ENCODE measurements around the gene KLHL29. TPM values are rescaled to one million over a fixed set of nuclear protein-coding genes. Genes with fewer than 3 reads are reported as not detected.

KLHL29 gene
- total RNA-seq, 3 donors from 2014 or later (not counting 1 experiment from before 2014, with no cell fraction given): 0.24 to 0.43 (median 0.33) TPM

DNA sequence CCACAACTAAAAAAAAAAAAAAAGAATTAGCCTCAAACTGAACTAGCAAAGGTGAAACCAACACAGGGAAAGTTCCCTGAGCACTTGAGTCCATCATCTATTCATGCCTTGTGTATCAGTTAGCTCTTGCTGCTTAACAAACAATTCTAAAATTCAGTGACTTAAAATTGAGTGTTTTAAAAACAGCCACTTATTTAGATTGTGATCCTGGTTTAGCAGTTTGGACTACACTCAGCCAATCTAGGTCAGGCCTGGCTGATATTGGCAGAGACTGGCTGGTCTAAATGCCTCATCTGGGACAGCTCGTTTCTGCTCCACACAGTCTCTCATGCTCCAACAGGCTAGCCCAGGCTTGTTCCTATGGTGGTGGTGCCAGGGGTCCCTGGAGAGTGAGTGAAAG, 294.1 kb downstream of the KLHL29 start:
- ATAC-seq: no peak
- H3K4me3 Mint-ChIP-seq: no peak overlapping the region
- peaks cover 0 to 4% of the 10 kb centered on the region in 2 donors for H3K4me1 Mint-ChIP-seq
- no peaks in the 10 kb centered on the region for H3K36me3 Mint-ChIP-seq
- no peak for DNase-seq
- Histone ChIP-seq H3K9me3 (ENCODE audit: control insufficient read depth, insufficient read depth, low read length) (no peaks in the 10 kb centered on the region), H3K4me1 (ENCODE audit: control insufficient read depth, insufficient read depth, low read length) (no peaks in the 10 kb centered on the region), H3K36me3 (ENCODE audit: control insufficient read depth, insufficient read depth, low read length) (no peaks in the 10 kb centered on the region), H3K27me3 (ENCODE audit: control insufficient read depth, insufficient read depth, low read length) (no peaks in the 10 kb centered on the region), H3K4me3 (ENCODE audit: low read length) (no peak overlapping the region), H3K27ac (ENCODE audit: low read length) (no peak overlapping the region)
- TF ChIP-seq, protein P1, sequence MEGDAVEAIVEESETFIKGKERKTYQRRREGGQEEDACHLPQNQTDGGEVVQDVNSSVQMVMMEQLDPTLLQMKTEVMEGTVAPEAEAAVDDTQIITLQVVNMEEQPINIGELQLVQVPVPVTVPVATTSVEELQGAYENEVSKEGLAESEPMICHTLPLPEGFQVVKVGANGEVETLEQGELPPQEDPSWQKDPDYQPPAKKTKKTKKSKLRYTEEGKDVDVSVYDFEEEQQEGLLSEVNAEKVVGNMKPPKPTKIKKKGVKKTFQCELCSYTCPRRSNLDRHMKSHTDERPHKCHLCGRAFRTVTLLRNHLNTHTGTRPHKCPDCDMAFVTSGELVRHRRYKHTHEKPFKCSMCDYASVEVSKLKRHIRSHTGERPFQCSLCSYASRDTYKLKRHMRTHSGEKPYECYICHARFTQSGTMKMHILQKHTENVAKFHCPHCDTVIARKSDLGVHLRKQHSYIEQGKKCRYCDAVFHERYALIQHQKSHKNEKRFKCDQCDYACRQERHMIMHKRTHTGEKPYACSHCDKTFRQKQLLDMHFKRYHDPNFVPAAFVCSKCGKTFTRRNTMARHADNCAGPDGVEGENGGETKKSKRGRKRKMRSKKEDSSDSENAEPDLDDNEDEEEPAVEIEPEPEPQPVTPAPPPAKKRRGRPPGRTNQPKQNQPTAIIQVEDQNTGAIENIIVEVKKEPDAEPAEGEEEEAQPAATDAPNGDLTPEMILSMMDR (IDR thresholded peaks at IDR 0.05): no peak
- 83% methylated on average over 1 of the region's 1 CpG for WGBS (ENCODE audit: insufficient coverage)
- no peaks in the 10 kb centered on the region for H3K9me3 Mint-ChIP-seq
- intact Hi-C loops (cut with micrococcal nuclease): no loop called here
- H3K27ac Mint-ChIP-seq: no peak overlapping the region
- H3K27me3 Mint-ChIP-seq (ENCODE audit: low read depth in 2 of 2): peaks cover 0 to 12% of the 10 kb centered on the region in 2 donors

DNA sequence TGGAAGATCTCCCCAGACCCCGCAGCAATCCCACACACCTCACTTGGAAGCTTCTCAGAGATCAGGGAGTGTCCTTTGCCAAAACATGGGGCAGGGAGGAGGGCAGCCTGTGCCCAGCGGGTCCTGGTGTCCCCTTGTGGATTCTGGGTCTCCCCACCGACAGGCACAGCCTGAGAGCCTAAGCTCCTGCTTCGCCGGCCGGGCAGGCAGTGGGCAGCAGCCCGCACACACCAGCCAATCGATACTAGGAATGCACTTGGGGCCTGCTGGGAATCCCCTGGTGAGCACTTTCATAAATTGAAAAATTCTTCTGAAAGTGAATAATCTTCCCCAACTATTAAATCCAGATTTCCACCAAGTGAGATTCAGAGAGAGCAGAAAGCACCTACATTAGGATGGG, 296.0 kb downstream of the KLHL29 start:
- H3K4me3 Mint-ChIP-seq: no peak overlapping the region
- Histone ChIP-seq H3K4me1 (ENCODE audit: control insufficient read depth, insufficient read depth, low read length) (no peaks in the 10 kb centered on the region), H3K27me3 (ENCODE audit: control insufficient read depth, insufficient read depth, low read length) (no peaks in the 10 kb centered on the region), H3K27ac (ENCODE audit: low read length) (no peak overlapping the region), H3K36me3 (ENCODE audit: control insufficient read depth, insufficient read depth, low read length) (no peaks in the 10 kb centered on the region), H3K4me3 (ENCODE audit: low read length) (no peak overlapping the region), H3K9me3 (ENCODE audit: control insufficient read depth, insufficient read depth, low read length) (no peaks in the 10 kb centered on the region)
- peaks cover 0 to 8% of the 10 kb centered on the region in 2 donors for H3K27me3 Mint-ChIP-seq (ENCODE audit: low read depth in 2 of 2)
- no peak for DNase-seq
- WGBS (ENCODE audit: insufficient coverage): 92% methylated on average over 8 of the region's 8 CpGs
- H3K9me3 Mint-ChIP-seq: no peaks in the 10 kb centered on the region
- intact Hi-C loops (cut with micrococcal nuclease): no loop called here
- H3K4me1 Mint-ChIP-seq: peaks cover 7 to 17% of the 10 kb centered on the region in 2 donors
- H3K36me3 Mint-ChIP-seq: no peaks in the 10 kb centered on the region
- no peak for ATAC-seq
- TF ChIP-seq, protein P1 (IDR thresholded peaks at IDR 0.05): no peak
- H3K27ac Mint-ChIP-seq: no peak overlapping the region

DNA sequence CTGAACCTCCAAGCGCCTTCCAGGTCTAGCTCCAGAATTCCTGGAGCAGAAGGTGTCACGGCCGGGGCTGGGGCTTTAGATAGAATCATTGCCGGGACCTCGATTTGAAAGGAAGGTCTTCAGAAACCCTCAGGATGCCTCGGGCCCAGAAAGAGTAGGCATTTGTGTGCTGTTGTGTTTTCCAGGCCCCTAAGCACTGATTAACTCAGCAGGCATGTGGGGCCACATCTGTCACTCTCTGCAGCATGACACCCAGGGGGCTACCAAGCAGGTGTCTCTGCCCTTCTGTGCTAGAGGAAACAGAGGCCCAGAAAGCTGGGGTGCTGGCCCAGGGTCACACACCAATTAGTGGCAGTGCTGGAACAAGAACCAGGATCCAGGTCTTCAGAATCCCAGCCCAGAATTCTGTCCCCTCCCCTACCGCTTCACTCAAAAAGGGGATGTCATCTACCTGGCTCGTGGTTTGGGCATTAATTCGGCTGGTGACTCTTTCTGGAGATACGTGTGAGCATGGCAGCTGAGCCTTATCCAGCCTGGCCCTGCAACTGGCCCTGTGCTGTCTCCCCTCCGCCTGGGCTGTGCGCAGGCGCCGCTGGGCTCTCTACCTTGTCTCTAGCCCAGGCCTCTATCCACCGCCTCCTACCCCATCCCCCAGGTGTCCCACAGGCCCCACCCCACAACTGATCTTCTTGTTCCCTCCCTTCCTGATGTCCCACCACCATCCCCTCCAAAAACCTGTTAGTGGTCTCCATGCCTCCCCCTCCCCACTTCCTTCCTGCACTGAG, 296.6 kb downstream of the KLHL29 start:
- intact Hi-C loops (cut with micrococcal nuclease): no loop called here
- H3K4me3 Mint-ChIP-seq: no peak overlapping the region

More for the DNA sequence above, 296.6 kb downstream of the KLHL29 start:
- Histone ChIP-seq H3K4me3 (ENCODE audit: low read length) (no peak overlapping the region), H3K27ac (ENCODE audit: low read length) (no peak overlapping the region), H3K27me3 (ENCODE audit: control insufficient read depth, insufficient read depth, low read length) (no peaks in the 10 kb centered on the region), H3K36me3 (ENCODE audit: control insufficient read depth, insufficient read depth, low read length) (no peaks in the 10 kb centered on the region), H3K4me1 (ENCODE audit: control insufficient read depth, insufficient read depth, low read length) (peaks cover 4% of the 10 kb centered on the region), H3K9me3 (ENCODE audit: control insufficient read depth, insufficient read depth, low read length) (no peaks in the 10 kb centered on the region)
- H3K9me3 Mint-ChIP-seq: no peaks in the 10 kb centered on the region
- H3K27me3 Mint-ChIP-seq (ENCODE audit: low read depth in 2 of 2): peaks cover 0 to 7% of the 10 kb centered on the region in 2 donors
- 90% methylated on average over 15 of the region's 15 CpGs for WGBS (ENCODE audit: insufficient coverage)
- ATAC-seq: no peak
- H3K27ac Mint-ChIP-seq: no peak overlapping the region
- peaks cover 13 to 23% of the 10 kb centered on the region in 2 donors for H3K4me1 Mint-ChIP-seq
- no peak for DNase-seq
- TF ChIP-seq, protein P1 (IDR thresholded peaks at IDR 0.05): no peak
- H3K36me3 Mint-ChIP-seq: no peaks in the 10 kb centered on the region
